Activated naive CD4-positive, alpha-beta T cell treated with anti-CD3 and anti-CD28 coated beads, Interleukin-2, amount 50 U/mL, for 16 hours (primary cell): ENCODE measurements around the gene SHANK1.
"Not testable (repeated sequence)": the region's sequence is repeated elsewhere in the genome, so short reads cannot be mapped to it uniquely, and the experiment has no call there.

Experiments used
- DNase-seq: peaks from one replicate; pipeline ENCODE4 v3.0.0-alpha.2; 2020

The SHANK1 gene

GRCh38 chr19:50719566-50719965, at the start of gene SHANK1:
SHANK1 (minus strand) TSS chr19:50719802; CDS start chr19:50716919, 2,883 bp downstream.
- DNase-seq, result no peak

- no peak for DNase-seq
Measured at GRCh38 chr19:50768277-50768676, 48.7 kb upstream of the SHANK1 start.

- not testable (repeated sequence) for DNase-seq
Measured at GRCh38 chr19:50767263-50767662, 47.7 kb upstream of the SHANK1 start.

- not testable (repeated sequence) for DNase-seq
Measured at GRCh38 chr19:50766746-50767145, 47.1 kb upstream of the SHANK1 start.

DNA sequence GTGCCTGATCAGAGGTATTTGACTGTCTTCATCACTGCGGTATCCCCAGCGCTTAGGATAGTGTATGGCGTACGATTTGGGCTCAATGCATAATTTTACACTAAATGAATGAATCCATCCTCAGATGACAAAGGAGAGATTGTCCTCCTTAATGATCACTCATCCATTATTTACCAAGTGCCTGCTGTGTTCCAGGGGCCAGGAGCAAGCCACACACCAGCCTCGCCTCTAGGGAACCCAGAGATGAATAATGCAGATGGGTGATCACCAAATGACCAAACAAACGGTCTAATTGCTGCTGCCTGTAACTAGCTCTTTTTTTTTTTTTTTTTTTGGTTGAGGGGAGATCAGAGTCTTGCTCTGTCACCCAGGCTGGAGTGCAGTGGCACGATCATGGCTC, 44.8 kb upstream of the SHANK1 start:
- no peak for DNase-seq

GRCh38 chr19:50763521-50763920, 43.9 kb upstream of the SHANK1 start:
- DNase-seq, result not testable (repeated sequence)

DNA sequence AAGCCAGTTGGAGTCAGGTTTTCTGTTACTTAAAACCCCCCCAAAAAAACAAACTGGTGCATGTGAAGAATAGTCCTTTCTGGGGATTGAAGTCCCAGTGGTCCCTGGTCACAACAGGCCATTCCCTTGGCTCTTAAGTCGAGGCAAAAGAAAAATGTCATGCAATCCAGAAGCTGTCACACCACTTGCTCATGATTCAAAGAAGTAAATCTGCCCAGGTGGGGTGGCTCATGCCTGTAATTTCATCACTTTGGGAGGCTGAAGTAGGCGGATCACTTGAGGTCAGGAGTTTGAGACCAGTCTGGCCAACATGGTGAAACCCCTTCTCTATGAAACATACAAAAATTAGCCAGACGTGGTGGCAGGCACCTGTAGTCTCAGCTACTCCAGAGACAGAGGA, 41.9 kb upstream of the SHANK1 start:
- not testable (repeated sequence) for DNase-seq

DNA sequence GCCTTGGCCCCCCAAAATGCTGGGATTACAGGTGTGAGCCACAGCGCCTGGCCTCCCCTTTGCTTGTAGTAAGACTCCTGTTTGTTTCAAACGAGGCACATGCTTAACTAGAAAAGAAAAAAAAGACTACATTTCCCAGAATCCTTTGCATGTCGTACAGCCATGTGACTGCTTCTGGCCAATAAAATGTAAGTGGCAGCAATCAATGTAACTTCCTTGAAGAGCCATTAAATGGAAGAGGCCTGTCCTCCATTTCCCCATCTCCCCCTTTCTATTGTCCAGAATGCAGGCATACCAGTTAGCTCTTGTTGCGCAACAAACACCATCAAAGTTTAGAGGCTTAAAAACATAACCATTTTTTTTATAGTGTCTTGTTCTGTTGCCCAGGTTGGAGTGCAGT, 40.3 kb upstream of the SHANK1 start:
- no peak for DNase-seq

- not testable (repeated sequence) for DNase-seq
Measured at GRCh38 chr19:50759076-50759475, 39.5 kb upstream of the SHANK1 start.

DNA sequence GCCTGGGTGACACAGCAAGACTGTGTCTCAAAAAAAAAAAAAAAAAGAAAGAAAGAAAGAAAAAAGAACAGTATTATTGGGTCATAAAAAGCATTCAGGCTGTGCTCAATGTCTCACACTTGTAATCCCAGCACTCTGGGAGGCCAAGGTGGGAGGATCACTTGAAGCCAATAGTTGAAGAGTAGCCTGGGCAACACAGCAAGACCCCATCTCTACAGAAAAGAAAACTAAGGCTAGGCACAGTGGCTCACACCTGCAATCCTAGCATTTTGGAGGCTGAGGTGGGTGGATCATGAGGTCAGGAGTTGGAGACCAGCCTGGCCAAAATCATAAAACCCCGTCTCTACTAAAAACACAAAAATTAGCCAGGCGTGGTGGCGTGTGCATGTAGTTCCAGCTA, 38.0 kb upstream of the SHANK1 start:
- not testable (repeated sequence) for DNase-seq

DNA sequence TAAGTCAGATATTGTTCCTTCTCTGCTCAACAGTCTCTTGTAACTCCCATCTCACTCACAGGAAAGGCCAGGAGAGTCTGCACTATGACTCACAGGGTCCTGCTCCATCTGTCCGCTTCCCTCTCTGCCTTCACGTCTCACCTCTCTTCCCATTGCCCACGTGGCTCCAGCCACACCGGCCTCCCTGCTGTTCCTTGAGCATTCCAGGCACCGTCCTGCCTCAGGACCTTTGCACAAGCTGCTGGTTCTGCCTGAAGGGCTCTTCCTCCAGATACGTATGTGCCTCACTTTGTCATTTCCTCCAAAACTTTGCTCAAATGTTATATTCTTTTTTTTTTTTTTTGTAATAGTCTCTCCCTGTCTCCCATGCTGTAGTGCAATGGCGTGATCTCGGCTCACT, 36.6 kb upstream of the SHANK1 start:
- DNase-seq, result not testable (repeated sequence)

- DNase-seq, result no peak
Measured at GRCh38 chr19:50753879-50754278, 34.3 kb upstream of the SHANK1 start.

GRCh38 chr19:50750010-50750409, 30.4 kb upstream of the SHANK1 start:
- no peak for DNase-seq

- no peak for DNase-seq
Measured at GRCh38 chr19:50749490-50749889, 29.9 kb upstream of the SHANK1 start.

DNA sequence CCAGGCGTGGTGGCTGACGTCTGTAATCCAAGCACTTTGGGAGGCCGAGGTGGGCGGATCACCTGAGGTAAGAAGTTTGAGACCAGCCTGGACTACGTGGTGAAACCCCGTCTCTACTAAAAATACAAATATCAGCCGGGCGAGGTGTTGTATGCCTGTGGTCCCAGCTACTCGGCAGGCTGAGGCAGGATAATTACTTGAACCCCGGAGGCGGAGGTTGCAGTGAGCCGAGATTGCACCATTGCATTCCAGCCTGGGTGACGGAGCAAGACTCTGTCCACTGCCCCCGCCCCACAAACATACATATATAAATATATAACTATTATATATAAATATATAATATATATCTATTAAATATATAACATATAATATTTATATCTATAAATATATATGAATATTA, 27.5 kb upstream of the SHANK1 start:
- DNase-seq, result not testable (repeated sequence)

GRCh38 chr19:50745221-50745620, 25.6 kb upstream of the SHANK1 start:
- DNase-seq, result no peak

- no peak for DNase-seq
Measured at GRCh38 chr19:50743537-50743936, 23.9 kb upstream of the SHANK1 start.

DNA sequence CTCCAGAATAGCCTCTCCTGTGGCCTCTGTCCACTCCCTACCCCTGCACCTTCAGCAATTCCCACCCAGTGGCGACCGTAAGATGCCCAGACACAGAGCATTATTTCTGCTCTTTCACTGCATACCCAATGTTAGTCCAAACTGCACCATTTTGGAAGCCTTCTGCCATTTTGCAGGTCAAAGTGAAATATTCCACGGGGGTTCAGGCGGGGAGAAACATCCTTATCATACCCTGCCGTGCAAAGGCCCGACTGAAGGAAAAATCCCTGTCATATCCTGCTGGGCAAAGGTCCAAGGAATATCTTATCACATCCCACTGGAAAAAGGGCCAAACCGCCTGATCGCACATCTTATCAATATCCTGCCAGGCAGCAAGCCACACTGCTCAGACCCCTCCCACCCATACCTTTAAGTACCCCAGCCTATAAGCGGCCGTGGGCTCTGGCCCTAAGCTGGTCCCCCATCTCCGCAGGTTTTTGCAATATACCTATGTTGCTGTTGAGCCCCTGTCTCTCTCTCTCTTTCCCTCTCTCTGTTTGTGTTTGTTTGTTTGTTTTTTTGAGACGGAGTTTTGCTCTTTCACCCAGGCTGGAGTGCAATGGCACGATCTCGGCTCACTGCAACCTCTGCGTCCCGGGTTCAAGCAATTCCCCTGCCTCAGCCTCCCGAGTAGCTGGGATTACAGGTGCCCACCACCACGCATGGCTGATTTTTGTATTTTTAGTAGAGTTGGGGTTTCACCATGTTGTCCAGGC, 21.8 kb upstream of the SHANK1 start:
- no peak for DNase-seq

GRCh38 chr19:50739914-50740426, 20.4 kb upstream of the SHANK1 start:
- DNase-seq, result no peak

DNA sequence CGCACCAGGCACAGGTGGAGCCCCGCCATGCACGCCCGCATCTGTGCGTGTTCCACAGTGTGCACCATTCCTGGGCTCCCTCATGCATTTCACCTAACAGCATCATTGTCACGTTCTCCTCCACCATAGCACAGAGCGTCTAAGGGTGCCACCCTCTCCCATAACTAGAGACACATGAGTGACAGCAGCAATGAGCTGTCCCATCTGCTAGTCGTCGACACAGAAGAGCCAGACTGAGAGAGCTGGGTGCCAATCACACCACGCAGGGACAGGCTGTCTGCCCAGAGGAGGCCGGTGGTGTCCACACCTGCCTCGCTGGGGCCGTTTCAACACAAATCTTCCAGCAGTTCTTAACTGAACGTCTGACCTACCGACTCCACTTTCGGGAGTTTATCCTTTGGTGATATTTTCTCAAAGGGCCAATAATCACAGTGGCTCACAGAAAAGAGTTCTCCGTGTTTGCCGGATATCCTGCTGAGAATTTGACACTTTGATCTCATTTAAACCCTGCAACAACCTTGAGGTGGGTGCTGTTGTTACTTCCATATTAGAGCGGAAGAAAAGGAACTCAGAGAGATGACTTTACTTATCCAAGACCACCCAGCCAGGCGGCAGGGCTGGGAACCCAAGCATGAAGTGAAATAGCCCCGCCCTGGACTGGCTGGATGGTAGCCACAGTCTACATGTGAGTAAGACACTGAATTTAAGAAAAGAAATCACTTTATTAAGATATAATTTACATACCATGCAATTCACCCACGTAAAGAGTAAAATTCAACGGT, 19.7 kb upstream of the SHANK1 start:
- DNase-seq, result no peak

GRCh38 chr19:50736338-50736737, 16.7 kb upstream of the SHANK1 start:
- no peak for DNase-seq

DNA sequence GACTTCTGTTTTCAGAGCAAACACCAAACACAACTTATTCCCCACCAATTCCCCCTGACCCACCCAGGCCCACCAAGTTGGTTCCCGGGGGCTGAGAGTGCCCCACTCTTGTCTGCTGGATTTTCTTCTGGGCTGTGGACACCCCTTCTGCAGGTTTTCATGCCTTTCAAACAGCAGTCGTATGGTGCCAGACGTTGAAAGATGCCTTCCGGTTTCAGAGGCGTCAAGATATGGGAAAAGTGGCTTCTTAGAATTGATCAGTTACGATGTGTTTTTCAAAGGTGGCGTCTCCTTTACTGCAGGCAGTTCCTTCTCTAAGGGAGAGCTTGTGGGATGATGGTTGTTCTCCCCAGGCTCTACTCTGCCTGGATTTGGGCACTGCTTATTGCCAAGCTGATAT, 16.3 kb upstream of the SHANK1 start:
- DNase-seq, result no peak

DNA sequence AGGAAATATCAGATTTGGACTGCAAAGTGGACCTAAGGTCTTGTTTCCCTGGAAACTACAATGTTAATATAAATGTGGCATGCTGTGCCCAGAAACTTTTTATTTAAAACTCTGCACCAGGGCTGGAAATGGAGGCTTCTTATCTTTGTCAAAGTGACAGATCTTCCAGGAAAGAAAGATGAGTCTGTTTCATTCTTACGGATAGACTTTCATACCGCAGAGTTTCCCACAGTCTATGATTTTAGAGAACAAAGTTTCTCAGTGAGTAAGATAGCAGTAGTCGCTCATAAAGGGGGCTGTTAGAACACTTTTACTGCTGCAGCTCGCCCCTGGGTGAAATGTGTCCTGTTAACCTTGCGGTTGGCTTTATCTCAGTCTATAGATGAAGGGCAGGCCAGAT, 10.3 kb upstream of the SHANK1 start:
- DNase-seq, result no peak
